GM18505 (cell line): Measurements from ENCODE around the gene SMARCC2.
A peak's percentile ranks its signal among the peaks of the same experiment; 100 is the strongest.
"Not testable (repeated sequence)": the region's sequence is repeated elsewhere in the genome, so short reads cannot be mapped to it uniquely, and the experiment has no call there.

ENCODE experiments used
- ATAC-seq: cut with Tn5 transposase; IDR thresholded peaks from one replicate; pipeline ENCODE4 v1.9.1; 2021; ENCODE audit not compliant: unreplicated experiment
- POLR2A ChIP-seq: IDR thresholded peaks from 4 replicates; pipeline ENCODE4 v1.6.1; 2011; ENCODE audit warnings: borderline replicate concordance; ENCODE audit not compliant: insufficient read depth, insufficient read length; ENCODE audit errors: extremely low read depth

Gene SMARCC2

GRCh38 chr12:56157201-56158028 is 31.9 kb downstream of the SMARCC2 start:
- TF ChIP-seq POLR2A: no peak
- peak; percentile 36 for ATAC-seq

DNA sequence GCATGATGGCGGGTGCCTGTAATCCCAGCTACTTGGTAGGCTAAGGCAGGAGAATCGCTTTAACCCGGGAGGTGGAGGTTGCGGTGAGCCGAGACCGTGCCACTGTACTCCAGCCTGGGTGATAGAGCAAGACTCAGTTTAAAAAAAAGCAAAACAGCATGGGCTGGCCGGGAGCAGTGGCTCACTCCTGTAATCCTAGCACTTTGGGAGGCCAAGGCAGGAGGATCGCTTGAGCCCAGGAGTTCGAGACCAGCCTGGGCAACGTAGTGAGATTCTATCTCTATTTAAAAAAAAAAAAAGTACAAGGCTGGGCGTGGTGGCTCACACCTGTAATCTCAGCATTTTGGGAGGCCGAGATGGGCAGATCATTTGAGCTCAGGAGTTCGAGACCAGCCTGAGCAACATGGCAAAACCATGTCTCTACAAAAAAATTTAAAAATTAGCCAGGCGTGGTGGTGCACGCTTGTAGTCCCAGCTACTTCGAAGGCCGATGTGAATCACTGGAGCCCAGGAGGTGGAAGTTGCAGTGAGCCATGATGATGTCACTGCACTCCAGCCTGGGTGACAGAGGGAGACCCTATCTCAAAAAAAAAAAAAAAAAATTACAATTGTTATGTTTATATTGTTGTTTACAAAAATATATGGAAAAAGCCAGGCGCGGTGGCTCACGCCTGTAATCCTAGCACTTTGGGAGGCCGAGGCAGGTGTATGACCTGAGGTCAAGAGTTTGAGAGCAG is 32.7 kb downstream of the SMARCC2 start:
- ATAC-seq: not testable (repeated sequence)

DNA sequence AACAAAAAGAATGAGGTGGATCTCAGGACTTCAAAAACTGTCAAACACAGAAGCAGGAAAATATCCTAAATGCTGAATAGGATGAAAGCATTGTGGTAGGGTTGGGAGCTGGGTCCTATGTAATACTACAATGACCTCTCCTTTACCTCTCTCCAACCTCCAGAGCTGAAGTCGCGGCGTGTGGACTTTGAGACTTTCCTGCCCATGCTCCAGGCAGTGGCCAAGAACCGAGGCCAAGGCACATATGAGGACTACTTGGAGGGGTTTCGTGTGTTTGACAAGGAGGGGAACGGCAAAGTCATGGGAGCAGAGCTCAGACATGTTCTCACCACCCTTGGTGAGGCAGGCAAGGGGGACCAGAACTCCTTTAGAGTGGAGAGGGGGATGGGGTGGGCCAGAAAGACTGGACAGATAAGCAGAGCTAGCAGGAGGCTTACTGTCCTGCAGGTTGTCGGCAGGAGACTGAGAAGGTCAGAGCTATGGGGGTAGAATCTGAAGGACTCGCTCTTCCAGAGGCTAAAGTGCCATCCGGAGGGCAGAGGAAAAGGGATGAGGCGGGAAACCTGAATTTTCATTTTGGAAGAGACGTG is 33.9 kb downstream of the SMARCC2 start:
- no peak for TF ChIP-seq POLR2A
- no peak for ATAC-seq

DNA sequence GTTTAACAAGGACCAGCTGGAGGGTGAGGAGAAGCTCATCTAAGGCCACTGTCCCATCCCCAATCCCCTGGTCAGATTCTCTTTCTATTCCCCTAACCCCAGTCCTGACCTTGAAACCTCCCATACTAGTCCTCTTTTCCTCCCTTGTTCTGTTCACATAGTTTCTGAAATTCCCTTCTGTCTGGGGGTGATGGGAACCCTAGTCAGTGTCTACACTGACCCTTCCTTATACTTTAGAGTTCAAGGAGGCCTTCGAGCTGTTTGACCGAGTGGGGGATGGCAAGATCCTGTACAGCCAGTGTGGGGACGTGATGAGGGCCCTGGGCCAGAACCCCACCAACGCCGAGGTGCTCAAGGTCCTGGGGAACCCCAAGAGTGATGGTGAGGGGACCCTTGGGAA is 34.5 kb downstream of the SMARCC2 start:
- ATAC-seq: no peak
- TF ChIP-seq POLR2A: no peak

GRCh38 chr12:56154246-56154771 is 35.0 kb downstream of the SMARCC2 start:
- TF ChIP-seq POLR2A: no peak
- ATAC-seq: no peak

- ATAC-seq: no peak
- no peak for TF ChIP-seq POLR2A
Observed at GRCh38 chr12:56153678-56154065, 35.6 kb downstream of the SMARCC2 start.

GRCh38 chr12:56152756-56153677 is 36.3 kb downstream of the SMARCC2 start:
- ATAC-seq: no peak
- TF ChIP-seq POLR2A: no peak

DNA sequence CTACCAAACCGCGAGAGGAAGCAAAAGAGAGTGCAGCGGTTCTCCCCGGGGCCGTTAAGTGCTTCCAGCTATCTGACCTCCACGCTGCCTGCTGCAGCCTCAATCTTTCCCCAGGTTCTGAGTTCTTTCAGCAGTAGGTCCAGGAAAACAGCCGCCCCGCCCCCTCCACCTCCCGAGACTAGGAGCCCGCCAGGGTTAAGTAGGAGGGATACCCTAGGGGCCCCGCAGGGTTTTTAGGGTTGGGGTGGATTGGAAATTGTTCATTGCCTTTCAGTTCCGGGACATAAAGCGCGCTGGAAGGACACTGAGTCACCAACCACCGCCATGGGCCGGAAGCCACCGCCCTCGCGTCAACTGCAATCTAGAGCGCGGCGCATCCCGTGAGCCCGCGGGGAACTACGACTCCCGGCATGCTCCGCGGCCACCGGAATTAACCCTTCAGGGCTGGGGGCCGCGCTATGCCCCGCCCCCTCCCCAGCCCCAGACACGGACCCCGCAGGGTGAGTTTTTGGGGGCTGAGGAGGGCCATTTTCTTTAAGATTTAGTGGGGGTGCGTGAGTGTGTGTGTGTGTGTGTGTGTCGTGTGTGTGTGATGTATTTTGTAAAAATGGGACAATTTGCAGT is 37.0 kb downstream of the SMARCC2 start, which contains the start of gene MYL6B:
TSS of gene MYL6B (plus strand) at position 456 of the 624 bp plus-strand sequence. CDS start 1,332 bp downstream, outside the sequence.
- peak; percentile 82 for ATAC-seq
- TF ChIP-seq POLR2A: peak; percentile 85

DNA sequence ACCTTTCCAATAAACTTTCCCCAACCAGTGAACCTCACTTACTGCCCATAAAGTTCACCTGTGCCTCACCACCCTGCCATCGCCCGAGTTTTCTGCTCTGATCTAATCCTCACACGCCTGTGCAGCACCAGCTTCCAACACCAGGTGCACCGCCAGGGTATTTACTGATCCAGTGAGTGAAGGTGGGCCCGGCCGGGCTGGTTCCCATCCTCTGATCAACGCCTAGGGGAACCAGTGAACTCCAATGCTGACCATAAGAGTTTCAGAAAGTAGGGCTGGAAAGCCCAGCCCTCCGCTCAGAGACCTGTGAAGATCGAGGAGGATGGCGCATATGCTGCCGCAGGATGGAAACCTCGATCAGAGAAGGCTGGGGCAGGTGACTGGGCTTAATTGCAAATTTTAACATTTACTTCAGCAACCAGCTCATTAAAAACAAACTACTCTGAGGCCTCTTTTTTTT is 37.6 kb downstream of the SMARCC2 start:
- TF ChIP-seq POLR2A: no peak
- ATAC-seq: peak; percentile 49

DNA sequence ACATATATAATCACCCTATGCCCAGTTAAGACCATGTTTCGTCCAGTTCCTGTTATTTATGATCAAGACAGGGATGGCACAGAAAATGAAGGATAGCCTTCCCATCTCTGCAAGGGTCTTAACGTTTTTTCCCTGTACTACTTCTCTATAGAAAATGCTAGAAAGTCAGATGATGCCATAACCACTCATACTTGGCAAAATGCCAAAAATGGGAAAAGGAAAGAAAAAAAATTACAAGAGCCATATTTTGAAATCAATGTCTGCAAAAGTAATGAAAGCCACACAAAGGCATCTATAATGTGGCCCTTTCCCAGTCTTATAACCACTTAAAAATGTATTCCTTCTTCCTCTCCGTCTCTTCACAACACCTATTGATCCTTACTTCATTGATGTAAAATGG is 38.7 kb downstream of the SMARCC2 start:
- no peak for ATAC-seq
- TF ChIP-seq POLR2A: no peak

DNA sequence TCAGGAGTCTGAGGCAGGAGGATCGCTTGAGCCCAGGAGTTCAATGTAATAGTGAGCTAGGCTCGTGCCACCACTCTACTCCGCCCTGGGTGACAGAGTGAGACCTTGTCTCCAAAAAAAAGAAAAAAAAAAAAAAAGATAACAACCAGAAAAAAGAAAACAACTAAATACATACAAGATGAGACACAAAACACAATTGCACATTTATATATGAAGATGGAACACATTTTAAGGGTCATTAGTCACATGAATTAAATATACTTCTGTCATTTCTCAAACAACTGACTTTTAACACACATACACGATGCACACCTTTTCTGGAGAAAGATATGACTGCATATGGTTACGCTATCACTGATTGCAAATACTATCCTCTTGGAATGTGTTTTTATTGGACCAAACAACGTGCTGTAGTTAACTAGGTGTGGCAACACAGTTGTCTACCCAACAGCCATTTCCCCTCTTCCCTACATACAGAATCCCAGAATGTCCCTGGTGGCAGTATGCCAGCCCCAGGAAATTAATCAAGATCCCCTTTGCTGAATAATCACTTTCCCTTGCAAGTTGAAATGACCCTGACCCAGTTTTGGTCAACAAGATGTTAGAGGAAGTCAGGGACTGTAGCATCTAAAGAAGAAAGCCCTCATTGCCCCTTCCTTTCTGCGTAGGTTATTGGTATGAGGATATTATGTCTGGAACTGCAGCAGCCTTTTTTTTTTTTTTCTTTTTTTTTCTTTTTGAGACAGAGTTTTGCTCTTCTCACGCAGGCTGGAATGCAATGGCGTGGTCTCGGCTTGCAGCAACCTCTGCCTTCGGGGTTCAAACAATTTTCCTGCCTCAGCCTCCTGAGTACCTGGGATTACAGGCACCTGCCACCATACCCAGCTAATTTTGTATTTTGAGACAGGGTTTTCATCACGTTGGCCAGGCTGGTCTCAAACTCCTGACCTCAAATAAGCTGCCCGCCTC is 42.5 kb downstream of the SMARCC2 start:
- ATAC-seq: no peak
- no peak for TF ChIP-seq POLR2A

GRCh38 chr12:56145217-56145616 is 44.1 kb downstream of the SMARCC2 start:
- no peak for ATAC-seq
- TF ChIP-seq POLR2A: no peak

DNA sequence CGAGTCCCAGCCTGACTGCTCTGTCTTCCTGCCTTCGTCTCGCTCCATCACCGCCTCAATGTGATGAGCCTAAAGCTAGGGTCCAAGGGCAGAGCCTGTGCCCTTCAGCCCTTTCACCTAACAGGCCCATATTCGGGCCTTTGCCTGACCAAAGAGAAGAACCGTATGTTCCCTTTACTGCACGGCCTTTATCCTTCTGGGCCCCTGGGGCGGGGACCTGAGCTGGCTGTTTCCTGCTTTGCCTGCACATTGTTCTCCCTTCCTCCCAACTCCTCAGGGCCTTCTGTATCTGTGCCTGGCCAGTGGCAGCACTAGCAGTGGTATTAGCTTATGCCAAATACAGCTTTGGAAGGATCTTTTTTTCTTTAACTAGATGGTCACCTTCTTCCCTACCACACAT is 45.4 kb downstream of the SMARCC2 start:
- ATAC-seq: no peak
- TF ChIP-seq POLR2A: no peak
